GM21390 (cell line): Measurements from ENCODE around the gene LCT.
A peak's percentile ranks its signal among the peaks of the same experiment; 100 is the strongest.

Source experiments
- ATAC-seq: cut with Tn5 transposase; IDR thresholded peaks from one replicate; pipeline ENCODE4 v1.9.1; 2021; ENCODE audit not compliant: unreplicated experiment

LCT gene

DNA sequence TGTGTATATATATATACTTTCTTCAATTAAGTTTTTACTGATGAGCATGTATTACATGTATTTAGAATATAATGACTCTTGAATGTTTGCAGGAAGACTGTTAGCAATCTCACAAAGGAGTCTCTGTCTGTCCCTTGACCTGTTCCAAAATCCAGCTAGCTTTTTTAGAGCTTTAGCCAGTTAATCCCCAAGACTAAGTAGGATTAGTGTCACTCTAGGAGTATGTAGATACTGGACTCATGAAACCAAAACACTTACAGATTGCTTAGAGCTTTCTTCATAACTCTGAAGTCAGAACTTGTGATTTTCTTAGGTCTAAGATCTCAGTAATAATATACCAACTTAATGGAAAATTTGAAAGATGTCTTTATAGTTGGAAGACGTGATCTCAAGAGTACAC lies 93.1 kb downstream of the LCT start:
- no peak for ATAC-seq

GRCh38 chr2:135742325-135742757 lies 94.6 kb downstream of the LCT start:
- peak; percentile 23 for ATAC-seq

DNA sequence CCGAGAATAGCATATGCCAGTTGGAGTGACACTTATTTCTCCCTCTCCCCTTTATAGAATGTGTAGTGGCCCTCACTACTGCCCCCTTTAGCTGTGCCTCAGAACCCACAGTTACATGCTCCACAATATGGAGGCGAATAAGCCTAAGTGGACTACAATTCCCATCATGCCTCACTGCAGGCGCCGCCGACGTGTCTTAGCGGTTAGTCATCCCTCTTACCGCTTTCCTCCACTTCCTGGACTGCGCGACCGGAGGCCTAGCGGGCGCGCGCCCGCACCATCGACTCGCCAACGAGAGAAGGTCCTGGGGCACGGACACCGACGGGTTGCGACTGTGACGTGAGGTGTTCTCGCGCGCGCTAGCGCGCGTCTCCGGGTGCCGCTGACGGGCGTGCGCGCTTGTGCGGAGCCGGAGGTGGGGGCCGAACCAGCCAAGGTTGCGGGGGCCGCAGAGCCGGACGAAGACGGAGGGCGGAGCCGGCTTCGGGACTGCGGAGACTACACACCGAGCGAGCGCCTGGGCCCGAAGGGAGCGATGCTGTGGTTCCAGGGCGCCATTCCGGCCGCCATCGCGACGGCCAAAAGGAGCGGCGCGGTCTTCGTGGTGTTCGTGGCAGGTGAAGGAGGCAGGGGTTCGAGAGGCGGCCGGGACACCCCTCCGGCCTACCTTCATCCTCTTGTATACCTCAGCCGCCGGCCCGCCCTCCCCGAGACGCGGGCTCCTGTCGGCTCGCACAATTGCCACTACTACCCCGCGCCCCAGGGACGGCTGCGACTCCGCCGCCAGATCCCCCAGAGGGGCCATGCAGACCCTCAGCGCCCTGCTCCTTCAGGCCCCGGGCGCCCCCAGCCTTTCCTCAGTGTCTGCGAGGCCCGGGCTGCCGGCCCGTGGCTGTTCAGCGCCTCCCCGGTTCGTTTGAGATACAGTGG lies 95.3 kb downstream of the LCT start, which contains the start of gene UBXN4:
Gene UBXN4, plus strand, starts transcription at position 461 of the 930 bp plus-strand sequence. Its CDS starts 75 bp downstream, at position 536.
- ATAC-seq = peak; percentile 88

DNA sequence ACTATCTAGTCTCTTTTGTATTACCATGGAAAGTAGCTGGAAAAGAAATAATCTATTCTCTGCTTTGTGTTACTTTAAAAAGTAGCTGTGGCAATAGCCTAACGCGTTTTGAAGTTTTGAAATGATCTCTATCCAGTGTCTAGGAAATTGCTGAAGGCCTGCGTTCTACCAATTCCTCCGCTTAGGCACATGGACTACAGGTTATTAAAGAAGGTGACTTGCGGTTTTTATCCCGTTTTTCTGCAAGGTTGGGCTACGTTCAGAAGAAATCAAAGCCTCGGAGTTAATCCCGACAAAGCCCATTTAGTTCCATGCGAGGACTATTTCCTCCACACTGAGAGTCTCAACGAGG lies 96.0 kb downstream of the LCT start:
- ATAC-seq = no peak

DNA sequence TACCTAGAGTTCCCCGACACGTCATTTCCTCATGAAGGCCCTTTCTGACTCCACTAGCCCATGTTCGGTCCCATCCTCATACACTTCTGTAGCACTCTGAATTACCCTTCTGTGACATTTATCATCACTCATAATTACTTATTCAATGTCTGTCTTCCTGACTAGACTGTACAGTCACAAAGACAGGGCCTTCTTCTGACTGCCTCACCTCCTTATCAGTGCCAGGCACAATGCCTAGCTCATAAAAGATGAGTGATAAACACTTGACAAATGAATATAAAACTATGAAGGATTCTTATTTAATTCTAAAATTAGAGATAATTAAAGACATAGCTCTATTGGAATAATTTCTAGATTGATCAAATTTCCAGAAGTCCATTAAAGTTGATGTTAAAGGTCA lies 96.8 kb downstream of the LCT start:
- ATAC-seq = no peak
